DND-41 (cell line): ENCODE measurements around the gene CYYR1.

Experiments
- EZH2 ChIP-seq: IDR thresholded peaks from 3 replicates; pipeline ENCODE4 v1.6.1; 2012; ENCODE audit warnings: borderline replicate concordance, low read depth, mild to moderate bottlenecking, moderate library complexity, low read length, inconsistent platforms; ENCODE audit not compliant: severe bottlenecking
- TF ChIP-seq, protein P1 (sequence below): IDR thresholded peaks from 2 replicates; pipeline ENCODE4 v1.5.1; 2012; ENCODE audit warnings: borderline replicate concordance, low read length, moderate library complexity, mild to moderate bottlenecking; ENCODE audit not compliant: poor library complexity, severe bottlenecking; ENCODE audit errors: extremely low read depth

DNA sequence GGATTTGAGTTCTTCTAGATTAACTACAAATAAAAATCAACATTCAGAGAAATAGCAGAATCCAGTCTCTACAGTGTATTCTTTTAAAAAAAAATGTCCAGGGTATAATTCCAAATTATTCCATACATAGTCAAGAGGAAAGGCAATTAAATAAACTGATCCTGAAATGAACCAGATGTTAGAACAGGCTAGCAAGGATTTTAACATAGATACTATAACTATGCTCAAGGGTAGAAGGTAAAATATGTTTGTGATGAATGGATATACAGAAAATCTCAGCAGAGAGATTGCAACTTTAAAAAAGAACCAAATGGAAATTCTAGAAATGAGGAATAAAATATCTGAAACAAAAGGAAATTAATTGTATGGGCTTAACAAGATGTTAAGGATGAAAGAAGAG, 32.4 kb downstream of the CYYR1 start:
- TF ChIP-seq, protein P1, sequence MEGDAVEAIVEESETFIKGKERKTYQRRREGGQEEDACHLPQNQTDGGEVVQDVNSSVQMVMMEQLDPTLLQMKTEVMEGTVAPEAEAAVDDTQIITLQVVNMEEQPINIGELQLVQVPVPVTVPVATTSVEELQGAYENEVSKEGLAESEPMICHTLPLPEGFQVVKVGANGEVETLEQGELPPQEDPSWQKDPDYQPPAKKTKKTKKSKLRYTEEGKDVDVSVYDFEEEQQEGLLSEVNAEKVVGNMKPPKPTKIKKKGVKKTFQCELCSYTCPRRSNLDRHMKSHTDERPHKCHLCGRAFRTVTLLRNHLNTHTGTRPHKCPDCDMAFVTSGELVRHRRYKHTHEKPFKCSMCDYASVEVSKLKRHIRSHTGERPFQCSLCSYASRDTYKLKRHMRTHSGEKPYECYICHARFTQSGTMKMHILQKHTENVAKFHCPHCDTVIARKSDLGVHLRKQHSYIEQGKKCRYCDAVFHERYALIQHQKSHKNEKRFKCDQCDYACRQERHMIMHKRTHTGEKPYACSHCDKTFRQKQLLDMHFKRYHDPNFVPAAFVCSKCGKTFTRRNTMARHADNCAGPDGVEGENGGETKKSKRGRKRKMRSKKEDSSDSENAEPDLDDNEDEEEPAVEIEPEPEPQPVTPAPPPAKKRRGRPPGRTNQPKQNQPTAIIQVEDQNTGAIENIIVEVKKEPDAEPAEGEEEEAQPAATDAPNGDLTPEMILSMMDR, result no peak
- TF ChIP-seq EZH2, result no peak
